NCI-H345 treated with DMSO at 0.1 percent for 48 hours (cell line): Measurements from ENCODE around the gene SFXN4.
"Not testable (repeated sequence)": the region's sequence is repeated elsewhere in the genome, so short reads cannot be mapped to it uniquely, and the experiment has no call there.

ENCODE experiments used
- DNase-seq: peaks from one replicate; lab custom pipeline; 2025; ENCODE audit not compliant: unreplicated experiment; lab: John Stamatoyannopoulos, UW

SFXN4 gene

GRCh38 chr10:119143657-119144056 lies 21.9 kb downstream of the SFXN4 start:
- DNase-seq = no peak

- DNase-seq = no peak
Observed at GRCh38 chr10:119140603-119141245, 24.8 kb downstream of the SFXN4 start.

- no peak for DNase-seq
Observed at GRCh38 chr10:119139464-119140067, 25.9 kb downstream of the SFXN4 start.

GRCh38 chr10:119138346-119139306 lies 26.9 kb downstream of the SFXN4 start:
- no peak for DNase-seq

GRCh38 chr10:119137878-119138277 lies 27.6 kb downstream of the SFXN4 start:
- not testable (repeated sequence) for DNase-seq

- no peak for DNase-seq
Observed at GRCh38 chr10:119136084-119136483, 29.4 kb downstream of the SFXN4 start.

GRCh38 chr10:119135513-119135881 lies 30.0 kb downstream of the SFXN4 start:
- DNase-seq = no peak

- DNase-seq = no peak
Observed at GRCh38 chr10:119133949-119134348, 31.6 kb downstream of the SFXN4 start.

GRCh38 chr10:119132521-119133345 lies 32.8 kb downstream of the SFXN4 start:
- no peak for DNase-seq

- DNase-seq = no peak
Observed at GRCh38 chr10:119131512-119132240, 33.8 kb downstream of the SFXN4 start.

- DNase-seq = no peak
Observed at GRCh38 chr10:119129721-119130120, 35.8 kb downstream of the SFXN4 start.

- DNase-seq = no peak
Observed at GRCh38 chr10:119125942-119126341, 39.6 kb downstream of the SFXN4 start.

- no peak for DNase-seq
Observed at GRCh38 chr10:119120875-119121274, 44.6 kb downstream of the SFXN4 start.

GRCh38 chr10:119120413-119120867 lies 45.1 kb downstream of the SFXN4 start:
- DNase-seq = no peak

- no peak for DNase-seq
Observed at GRCh38 chr10:119119400-119119799, 46.1 kb downstream of the SFXN4 start.

- no peak for DNase-seq
Observed at GRCh38 chr10:119118231-119118630, 47.3 kb downstream of the SFXN4 start.

GRCh38 chr10:119116326-119116951 lies 49.1 kb downstream of the SFXN4 start:
- DNase-seq = no peak

GRCh38 chr10:119115926-119116325 lies 49.6 kb downstream of the SFXN4 start:
- no peak for DNase-seq
